CD14-positive monocyte (primary cell): ENCODE results near the gene FKBP4. TPM values are rescaled to one million over a fixed set of nuclear protein-coding genes. Genes with fewer than 3 reads are reported as not detected.
"Not testable (repeated sequence)": the region's sequence is repeated elsewhere in the genome, so short reads cannot be mapped to it uniquely, and the experiment has no call there.

Experiments
- DNase-seq, 3 donors: peaks; one replicate each; pipeline ENCODE4 v3.0.0-alpha.2; 2011 to 2022
- H2AFZ ChIP-seq: 2 replicates; pipeline ENCODE4 v1.6.0; 2012; ENCODE audit warnings: mild to moderate bottlenecking, low read depth, low read length, inconsistent platforms; ENCODE audit not compliant: insufficient read depth, poor library complexity, severe bottlenecking
- H3K27ac ChIP-seq, 2 donors: 1 replicate in 1 of 2; 2 replicates in 1 of 2; pipeline ENCODE4 v1.5.1; 2012 to 2013; ENCODE audit warnings: low read length in 2 of 2, control low read depth in 1 of 2, inconsistent platforms in 1 of 2, low read depth in 1 of 2, mild to moderate bottlenecking in 1 of 2
- H3K27me3 ChIP-seq, 2 donors: one replicate each; pipeline versions ENCODE4 v1.6.0 to v1.6.1; 2011 to 2013; ENCODE audit warnings: low read length in 2 of 2; ENCODE audit not compliant: control insufficient read depth in 2 of 2, insufficient read depth in 2 of 2
- H3K36me3 ChIP-seq, 2 donors: replicated peaks in 1 of 2; 1 replicate in 1 of 2; 2 replicates in 1 of 2; pipeline versions ENCODE4 v1.5.1 to v1.6.1; 2012 to 2013; ENCODE audit warnings: low read length in 2 of 2, control low read depth in 1 of 2, inconsistent platforms in 1 of 2, mild to moderate bottlenecking in 1 of 2; ENCODE audit not compliant: insufficient read depth in 2 of 2, control insufficient read depth in 1 of 2
- H3K4me1 ChIP-seq, 2 donors: 1 replicate in 1 of 2; 2 replicates in 1 of 2; pipeline versions ENCODE4 v1.5.1 to v1.6.1; 2012 to 2013; ENCODE audit warnings: low read length in 2 of 2, control low read depth in 1 of 2, inconsistent platforms in 1 of 2, mild to moderate bottlenecking in 1 of 2, moderate library complexity in 1 of 2; ENCODE audit not compliant: insufficient read depth in 2 of 2, control insufficient read depth in 1 of 2
- H3K4me2 ChIP-seq: replicated peaks from 2 replicates; pipeline ENCODE3; 2012; ENCODE audit warnings: low read length, moderate library complexity, mild to moderate bottlenecking; ENCODE audit not compliant: poor library complexity, severe bottlenecking; ENCODE audit errors: extremely low read depth
- H3K4me3 ChIP-seq, 3 experiments: fragments of 200-600 bp in 1 of 3; sonication (generic) in 1 of 3; replicated peaks in 1 of 3; 1 replicate in 2 of 3; 2 replicates in 1 of 3; pipeline ENCODE4 v1.5.1; 2011 to 2013; ENCODE audit warnings: low read length in 3 of 3, mild to moderate bottlenecking in 3 of 3, control low read depth in 2 of 3, low read depth in 2 of 3, inconsistent platforms in 1 of 3, moderate library complexity in 1 of 3
- H3K79me2 ChIP-seq: 2 replicates; pipeline ENCODE4 v1.6.0; 2012; ENCODE audit warnings: mild to moderate bottlenecking, control low read depth, inconsistent platforms, low read length, moderate library complexity; ENCODE audit not compliant: insufficient read depth
- H3K9ac ChIP-seq: 2 replicates; pipeline ENCODE4 v1.6.0; 2017; ENCODE audit warnings: low read length, mild to moderate bottlenecking; ENCODE audit not compliant: insufficient read depth, poor library complexity, severe bottlenecking
- H3K9me3 ChIP-seq, 2 donors: replicated peaks in 1 of 2; 1 replicate in 1 of 2; 2 replicates in 1 of 2; pipeline versions ENCODE4 v1.5.1 to v1.6.1; 2012 to 2013; ENCODE audit warnings: low read length in 2 of 2, control low read depth in 1 of 2; ENCODE audit not compliant: control insufficient read depth in 1 of 2, insufficient read depth in 1 of 2
- H4K20me1 ChIP-seq: 2 replicates; pipeline ENCODE4 v1.6.0; 2012; ENCODE audit warnings: mild to moderate bottlenecking, low read length, control low read depth, moderate library complexity; ENCODE audit not compliant: insufficient read depth
- H3K27ac Mint-ChIP-seq, 7 donors: one replicate each; pipeline ENCODE4 v1.8.0; 2020; ENCODE audit warnings: mild to moderate bottlenecking in 7 of 7, mixed read lengths in 7 of 7, moderate library complexity in 6 of 7, inconsistent platforms in 2 of 7
- H3K27me3 Mint-ChIP-seq, 3 donors: one replicate each; pipeline ENCODE4 v1.8.0; 2021 to 2022; ENCODE audit warnings: low read depth in 3 of 3, mild to moderate bottlenecking in 3 of 3, mixed read lengths in 3 of 3, moderate library complexity in 3 of 3, inconsistent platforms in 1 of 3
- H3K36me3 Mint-ChIP-seq, 2 donors: one replicate each; pipeline ENCODE4 v1.8.0; 2020; ENCODE audit warnings: mixed read lengths in 2 of 2, inconsistent platforms in 1 of 2, mild to moderate bottlenecking in 1 of 2
- H3K4me1 Mint-ChIP-seq: one replicate; pipeline ENCODE4 v1.8.0; 2020; ENCODE audit warnings: mild to moderate bottlenecking, mixed read lengths
- H3K4me3 Mint-ChIP-seq, 2 donors: one replicate each; pipeline ENCODE4 v1.8.0; 2020; ENCODE audit warnings: mild to moderate bottlenecking in 2 of 2, mixed read lengths in 2 of 2, moderate library complexity in 1 of 2
- H3K9me3 Mint-ChIP-seq, 7 donors: one replicate each; pipeline ENCODE4 v1.8.0; 2020 to 2022; ENCODE audit warnings: mixed read lengths in 7 of 7, mild to moderate bottlenecking in 6 of 7, moderate library complexity in 6 of 7, inconsistent platforms in 2 of 7
- CTCF ChIP-seq: fragments of 200-600 bp; IDR thresholded peaks from one replicate; pipeline ENCODE4 v1.8.0; 2022; ENCODE audit warnings: antibody characterized with exemption, mild to moderate bottlenecking
- WGBS: methylation state at CpG from one replicate; pipeline ENCODE4 v1.1.5; 2013; ENCODE audit warnings: missing lambda C conversion rate; ENCODE audit not compliant: insufficient coverage; 5-methylcytosine and 5-hydroxymethylcytosine counted together
- intact Hi-C, 2 donors: fragments of 100-400 bp; cut with micrococcal nuclease; formaldehyde crosslinking; loops; one replicate each; pipeline versions ENCODE4 v1.15.0 to v1.15.1; 2023
- polyA plus RNA-seq, 3 donors: library from polyadenylated mRNA; depleted of rRNA in 1 of 3; unstranded in 2 of 3; stranded (reverse) in 1 of 3; fragments of 300-500 nt in 2 of 3; fragments of >200 nt in 1 of 3; fragmentation: Illumina TruSeq in 2 of 3; gene quantifications; 1 replicate in 2 of 3; 2 replicates in 1 of 3; pipeline ENCODE4 v1.2.3, GENCODE V29; 2012 to 2021

FKBP4 gene
- polyA plus RNA-seq, 3 donors: 19.3 to 22.1 (median 20.1) TPM

- no peaks in the 10 kb centered on the region for H3K9me3 ChIP-seq
- no peak overlapping the region for H3K27ac ChIP-seq
- WGBS: 59% methylated on average over 3 of the region's 10 CpGs
- H3K36me3 Mint-ChIP-seq: no peaks in the 10 kb centered on the region
- peak overlapping the region in 2 of 7 donors; percentile 3 to 28 for H3K27ac Mint-ChIP-seq
- DNase-seq: no peak
- no peaks in the 10 kb centered on the region for H3K4me1 ChIP-seq
- no peaks in the 10 kb centered on the region for H3K27me3 ChIP-seq
- H3K36me3 ChIP-seq: no peaks in the 10 kb centered on the region
- no peak overlapping the region for H3K4me3 ChIP-seq
- H4K20me1 ChIP-seq: no peaks in the 10 kb centered on the region
- no peak overlapping the region for H3K9ac ChIP-seq
- H2AFZ ChIP-seq: no peak overlapping the region
- H3K79me2 ChIP-seq: no peaks in the 10 kb centered on the region
- peaks cover 0 to 3% (median 0%) of the 10 kb centered on the region in 7 donors for H3K9me3 Mint-ChIP-seq
- no peak overlapping the region for H3K4me3 Mint-ChIP-seq
- intact Hi-C loops: no loop called here
- no peak overlapping the region for H3K4me2 ChIP-seq
- H3K4me1 Mint-ChIP-seq: no peaks in the 10 kb centered on the region
- no peak for TF ChIP-seq CTCF
- H3K27me3 Mint-ChIP-seq: peaks cover 2 to 3% (median 2%) of the 10 kb centered on the region in 3 donors
Measured at GRCh38 chr12:2768224-2768961, 26.4 kb upstream of the FKBP4 start.

GRCh38 chr12:2769866-2770533 is 24.8 kb upstream of the FKBP4 start:
- Mint-ChIP-seq H3K36me3 (no peaks in the 10 kb centered on the region), H3K27me3 (peaks cover 2 to 4% (median 2%) of the 10 kb centered on the region in 3 donors), H3K4me1 (no peaks in the 10 kb centered on the region), H3K4me3 (no peak overlapping the region), H3K9me3 (peaks cover 0 to 3% (median 0%) of the 10 kb centered on the region in 7 donors), H3K27ac (no peak overlapping the region)
- WGBS: 85% methylated on average over 6 of the region's 11 CpGs
- H4K20me1 ChIP-seq: no peaks in the 10 kb centered on the region
- H3K4me1 ChIP-seq: no peaks in the 10 kb centered on the region
- no peak overlapping the region for H3K4me2 ChIP-seq
- no peak overlapping the region for H2AFZ ChIP-seq
- no peak for DNase-seq
- intact Hi-C loops: no loop called here
- TF ChIP-seq CTCF: no peak
- H3K27me3 ChIP-seq: no peaks in the 10 kb centered on the region
- H3K9me3 ChIP-seq: no peaks in the 10 kb centered on the region
- H3K36me3 ChIP-seq: no peaks in the 10 kb centered on the region
- no peak overlapping the region for H3K4me3 ChIP-seq
- no peaks in the 10 kb centered on the region for H3K79me2 ChIP-seq
- no peak overlapping the region for H3K27ac ChIP-seq
- H3K9ac ChIP-seq: no peak overlapping the region

GRCh38 chr12:2770544-2770943 is 24.2 kb upstream of the FKBP4 start:
- intact Hi-C loops, H3K9me3 Mint-ChIP-seq, H4K20me1 ChIP-seq, H3K36me3 ChIP-seq, H3K4me1 ChIP-seq, H3K79me2 ChIP-seq, H3K27me3 ChIP-seq, H3K4me3 ChIP-seq, H3K27ac Mint-ChIP-seq, H3K9ac ChIP-seq, DNase-seq, H3K4me1 Mint-ChIP-seq, H3K4me3 Mint-ChIP-seq, H3K36me3 Mint-ChIP-seq, H3K27me3 Mint-ChIP-seq, H3K27ac ChIP-seq, H2AFZ ChIP-seq, H3K9me3 ChIP-seq, H3K4me2 ChIP-seq: not testable (repeated sequence)
- WGBS: 100% methylated on average over 1 of the region's 3 CpGs
